ENCODE results near the gene NPR1. TPM values are rescaled to one million over a fixed set of nuclear protein-coding genes. Genes with fewer than 3 reads are reported as not detected.

NPR1 gene
- total and polyA plus RNA-seq, 2 of the 13 experiments (the other 11 are each of a cell fraction or from before 2014, with no cell fraction given): not detected

GRCh38 chr1:153730468-153730988 is 52.0 kb downstream of the NPR1 start:
- in situ Hi-C loops (cut with HindIII; ENCODE audit: extremely low pct_ligation_motif_present, low pct_unique_long_range_greater_than_20kb): no loop called here
- H3K27ac ChIP-seq (ENCODE audit: extremely low read length, insufficient read depth, low read length): peak overlapping the region; percentile 42
- no peaks in the 10 kb centered on the region; a peak in 1 of 5 replicates for H3K27me3 ChIP-seq (ENCODE audit: control insufficient read depth in 1 of 2, insufficient read depth in 2 of 2, low read length in 2 of 2)
- no peak overlapping the region for H3K9ac ChIP-seq (ENCODE audit: insufficient read depth, low read depth, low read length)
- ChIA-PET CTCF (ENCODE audit: low intra/inter-chr PET ratio, low total read pairs) (no interaction called here), POLR2A (interaction anchor here (1.9 to 3.2 kb wide), 2 partner anchors 12 to 39 kb away, joined by 6 to 27 read pairs; no protein-coding TSS in a partner anchor)
- no peaks in the 10 kb centered on the region for H3K36me3 ChIP-seq (replicated peaks in 1 of 2; ENCODE audit: control insufficient read depth in 1 of 2, insufficient read depth in 2 of 2, low read length in 2 of 2)
- FAIRE-seq: no peak
- no peaks in the 10 kb centered on the region for H4K20me1 ChIP-seq (ENCODE audit: insufficient read depth, low read length)
- no peaks in the 10 kb centered on the region for H3K9me3 ChIP-seq (ENCODE audit: low read length)
- peaks cover 61% of the 10 kb centered on the region for H3K4me1 ChIP-seq (ENCODE audit: insufficient read depth, low read length)
- peaks cover 12% of the 10 kb centered on the region for H3K79me2 ChIP-seq (ENCODE audit: insufficient read depth, low read length)
- 48% methylated on average over 5 of the region's 5 CpGs for WGBS (ENCODE audit: low lambda C conversion rate)
- intact Hi-C loops (cut with micrococcal nuclease; ENCODE audit: unreplicated experiment): no loop called here
- peak overlapping the region; percentile 93 for H3K4me2 ChIP-seq (ENCODE audit: low read depth, low read length)
- no peak overlapping the region; a peak in 1 of 6 replicates for H3K4me3 ChIP-seq (replicated peaks in 1 of 3; ENCODE audit: insufficient read depth in 1 of 3, low read depth in 2 of 3, low read length in 3 of 3)
- no peak overlapping the region for H2AFZ ChIP-seq (ENCODE audit: low read length)
- no TSS peak for BruUV-seq (replicated peaks)
- no peak for ATAC-seq
- TF ChIP-seq ZNF451 (CRISPR knock-in tag; IDR thresholded peaks at IDR 0.05) (no peak), RBFOX2 (IDR thresholded peaks at IDR 0.05; ENCODE audit: low read depth, low read length) (0 out of 2 replicates have a peak, but pooled peaks have one; percentile 12)
- peak; percentile 30 for DNase-seq (ENCODE audit: low spot score)

- peaks cover 7% of the 10 kb centered on the region for H3K79me2 ChIP-seq (ENCODE audit: insufficient read depth, low read length)
- no peak overlapping the region for H3K9ac ChIP-seq (ENCODE audit: insufficient read depth, low read depth, low read length)
- H3K27ac ChIP-seq (ENCODE audit: extremely low read length, insufficient read depth, low read length): no peak overlapping the region
- 55% methylated on average over 1 of the region's 1 CpG for WGBS (ENCODE audit: low lambda C conversion rate)
- H3K4me2 ChIP-seq (ENCODE audit: low read depth, low read length): no peak overlapping the region
- peaks cover 38% of the 10 kb centered on the region for H3K4me1 ChIP-seq (ENCODE audit: insufficient read depth, low read length)
- ATAC-seq (no peak), FAIRE-seq (no peak), DNase-seq (ENCODE audit: low spot score) (no peak)
- no peaks in the 10 kb centered on the region for H4K20me1 ChIP-seq (ENCODE audit: insufficient read depth, low read length)
- ChIA-PET POLR2A (no interaction called here), CTCF (ENCODE audit: low intra/inter-chr PET ratio, low total read pairs) (no interaction called here)
- BruUV-seq (replicated peaks): no TSS peak
- H3K4me3 ChIP-seq (replicated peaks in 1 of 3; ENCODE audit: insufficient read depth in 1 of 3, low read depth in 2 of 3, low read length in 3 of 3): no peak overlapping the region
- no peak for TF ChIP-seq ZC3H13 (CRISPR knock-in tag; IDR thresholded peaks at IDR 0.05)
- no peak for TF ChIP-seq THAP8 (CRISPR knock-in tag; IDR thresholded peaks at IDR 0.05; ENCODE audit: borderline replicate concordance)
- TF ChIP-seq MLXIP (CRISPR knock-in tag; IDR thresholded peaks at IDR 0.05; ENCODE audit: borderline replicate concordance): no peak
- TF ChIP-seq CENPX (CRISPR knock-in tag; IDR thresholded peaks at IDR 0.05): no peak
- TF ChIP-seq ZNF550 (CRISPR knock-in tag; IDR thresholded peaks at IDR 0.05; ENCODE audit: borderline replicate concordance): no peak
- TF ChIP-seq ZNF274 (CRISPR knock-in tag; IDR thresholded peaks at IDR 0.05): no peak
- no peaks in the 10 kb centered on the region for H3K9me3 ChIP-seq (ENCODE audit: low read length)
- no peaks in the 10 kb centered on the region for H3K36me3 ChIP-seq (replicated peaks in 1 of 2; ENCODE audit: control insufficient read depth in 1 of 2, insufficient read depth in 2 of 2, low read length in 2 of 2)
- in situ Hi-C loops (cut with HindIII; ENCODE audit: extremely low pct_ligation_motif_present, low pct_unique_long_range_greater_than_20kb): no loop called here
- intact Hi-C loops (cut with micrococcal nuclease; ENCODE audit: unreplicated experiment): no loop called here
- H2AFZ ChIP-seq (ENCODE audit: low read length): no peak overlapping the region
- H3K27me3 ChIP-seq (ENCODE audit: control insufficient read depth in 1 of 2, insufficient read depth in 2 of 2, low read length in 2 of 2): no peaks in the 10 kb centered on the region
Measured at GRCh38 chr1:153733970-153734369, 55.5 kb downstream of the NPR1 start.

Data from HepG2 (cell line).